NT2/D1 (cell line): ENCODE measurements around the gene COL11A1.

Experiments
- DNase-seq: peaks from one replicate; pipeline ENCODE4 v3.0.0-alpha.2; 2011; ENCODE audit warnings: low read depth, low spot score
- H3K27me3 ChIP-seq: 2 replicates; pipeline ENCODE4 v1.6.0; 2011; ENCODE audit warnings: mild to moderate bottlenecking; ENCODE audit not compliant: insufficient read length, insufficient read depth
- H3K36me3 ChIP-seq: 2 replicates; pipeline ENCODE4 v1.6.1; 2011; ENCODE audit warnings: mild to moderate bottlenecking, low read length, mixed read lengths; ENCODE audit not compliant: insufficient read depth, insufficient read length
- H3K4me1 ChIP-seq: 2 replicates; pipeline ENCODE4 v1.5.1; 2011; ENCODE audit not compliant: insufficient read depth, insufficient read length
- H3K4me3 ChIP-seq: 2 replicates; pipeline ENCODE4 v1.5.1; 2011; ENCODE audit warnings: low read depth; ENCODE audit not compliant: insufficient read length
- H3K9ac ChIP-seq: 2 replicates; pipeline ENCODE4 v1.6.0; 2011; ENCODE audit warnings: low read depth; ENCODE audit not compliant: insufficient read length
- H3K9me3 ChIP-seq: 2 replicates; pipeline ENCODE4 v1.5.1; 2011; ENCODE audit warnings: mild to moderate bottlenecking, low read length; ENCODE audit not compliant: insufficient read depth
- SUZ12 ChIP-seq: IDR thresholded peaks from 2 replicates; pipeline ENCODE4 v1.6.1; 2011; ENCODE audit not compliant: insufficient read length, insufficient read depth; ENCODE audit errors: extremely low read depth
- YY1 ChIP-seq: IDR thresholded peaks from 2 replicates; pipeline ENCODE4 v1.6.1; 2011; ENCODE audit not compliant: insufficient read length, insufficient read depth
- ZNF274 ChIP-seq: IDR thresholded peaks from 2 replicates; pipeline ENCODE4 v1.6.1; 2011; ENCODE audit warnings: mild to moderate bottlenecking, low read depth, low read length

Gene COL11A1

GRCh38 chr1:102897557-102897956 is 210.8 kb downstream of the COL11A1 start:
- Histone ChIP-seq H3K9ac (no peak overlapping the region), H3K4me1 (no peaks in the 10 kb centered on the region), H3K4me3 (no peak overlapping the region), H3K27me3 (no peaks in the 10 kb centered on the region), H3K9me3 (no peaks in the 10 kb centered on the region), H3K36me3 (no peaks in the 10 kb centered on the region)
- no peak for DNase-seq
- TF ChIP-seq YY1 (no peak), ZNF274 (no peak), SUZ12 (no peak)

GRCh38 chr1:102896771-102897170 is 211.6 kb downstream of the COL11A1 start:
- no peaks in the 10 kb centered on the region for H3K9me3 ChIP-seq
- TF ChIP-seq SUZ12 (no peak), YY1 (no peak), ZNF274 (no peak)
- no peaks in the 10 kb centered on the region for H3K27me3 ChIP-seq
- no peaks in the 10 kb centered on the region for H3K36me3 ChIP-seq
- no peak overlapping the region for H3K9ac ChIP-seq
- no peaks in the 10 kb centered on the region for H3K4me1 ChIP-seq
- no peak overlapping the region for H3K4me3 ChIP-seq
- DNase-seq, result no peak

- no peak overlapping the region for H3K4me3 ChIP-seq
- no peak for DNase-seq
- TF ChIP-seq YY1 (no peak), SUZ12 (no peak), ZNF274 (no peak)
- no peaks in the 10 kb centered on the region for H3K4me1 ChIP-seq
- H3K36me3 ChIP-seq, result no peaks in the 10 kb centered on the region
- H3K27me3 ChIP-seq, result no peaks in the 10 kb centered on the region
- H3K9me3 ChIP-seq, result no peaks in the 10 kb centered on the region
- H3K9ac ChIP-seq, result no peak overlapping the region
These were observed 212.0 kb downstream of the COL11A1 start for GRCh38 chr1:102896286-102896685.

GRCh38 chr1:102891868-102892625 is 216.3 kb downstream of the COL11A1 start:
- no peaks in the 10 kb centered on the region for H3K4me1 ChIP-seq
- TF ChIP-seq YY1 (no peak), SUZ12 (no peak), ZNF274 (no peak)
- no peak overlapping the region for H3K9ac ChIP-seq
- H3K36me3 ChIP-seq, result no peaks in the 10 kb centered on the region
- no peak overlapping the region for H3K4me3 ChIP-seq
- H3K9me3 ChIP-seq, result no peaks in the 10 kb centered on the region
- no peaks in the 10 kb centered on the region for H3K27me3 ChIP-seq
- DNase-seq, result no peak

GRCh38 chr1:102886638-102887037 is 221.7 kb downstream of the COL11A1 start:
- DNase-seq, result no peak
- Histone ChIP-seq H3K36me3 (no peaks in the 10 kb centered on the region), H3K4me1 (no peaks in the 10 kb centered on the region), H3K4me3 (no peak overlapping the region), H3K9ac (no peak overlapping the region), H3K9me3 (no peaks in the 10 kb centered on the region), H3K27me3 (no peaks in the 10 kb centered on the region)
- no peak for TF ChIP-seq SUZ12
- no peak for TF ChIP-seq YY1
- no peak for TF ChIP-seq ZNF274

- Histone ChIP-seq H3K4me3 (no peak overlapping the region), H3K36me3 (no peaks in the 10 kb centered on the region), H3K9me3 (no peaks in the 10 kb centered on the region), H3K4me1 (no peaks in the 10 kb centered on the region), H3K9ac (no peak overlapping the region), H3K27me3 (no peaks in the 10 kb centered on the region)
- TF ChIP-seq SUZ12 (no peak), ZNF274 (no peak), YY1 (no peak)
- DNase-seq, result no peak
These were observed 224.1 kb downstream of the COL11A1 start for GRCh38 chr1:102884238-102884637.

- no peaks in the 10 kb centered on the region for H3K36me3 ChIP-seq
- no peaks in the 10 kb centered on the region for H3K4me1 ChIP-seq
- H3K27me3 ChIP-seq, result no peaks in the 10 kb centered on the region
- H3K9ac ChIP-seq, result no peak overlapping the region
- TF ChIP-seq SUZ12 (no peak), ZNF274 (no peak), YY1 (no peak)
- no peak for DNase-seq
- H3K9me3 ChIP-seq, result no peaks in the 10 kb centered on the region
- H3K4me3 ChIP-seq, result no peak overlapping the region
These were observed 228.8 kb downstream of the COL11A1 start for GRCh38 chr1:102879439-102879993.
